Suprapubic skin (tissue), 3 donors: Measurements from ENCODE around the gene MARCHF11.

Source experiments
- CTCF ChIP-seq, 2 donors: fragments of 200-600 bp in 1 of 2; fragments of 450-650 bp in 1 of 2; sonication (generic) in 1 of 2; IDR thresholded peaks; one replicate each; pipeline ENCODE4 v1.5.1; 2016 to 2019; ENCODE audit warnings: antibody characterized with exemption in 2 of 2, mild to moderate bottlenecking in 1 of 2, moderate library complexity in 1 of 2
- EP300 ChIP-seq: sonication (generic); formaldehyde crosslinking; IDR thresholded peaks from one replicate; pipeline ENCODE4 v1.6.1; 2017; ENCODE audit warnings: antibody characterized with exemption
- POLR2A ChIP-seq, 2 donors: fragments of 450-650 bp; IDR thresholded peaks; one replicate each; pipeline ENCODE4 v1.6.1; 2017; ENCODE audit warnings: antibody characterized with exemption in 2 of 2, mild to moderate bottlenecking in 2 of 2, moderate library complexity in 2 of 2

GRCh38 chr5:16018970-16019369 lies 160.6 kb downstream of the MARCHF11 start:
- no peak for TF ChIP-seq EP300
- no peak for TF ChIP-seq POLR2A (IDR thresholded peaks at IDR 0.05)
- TF ChIP-seq CTCF (IDR thresholded peaks at IDR 0.05), result no peak
